Subcutaneous abdominal adipose tissue (tissue), 5 donors: ENCODE measurements around the gene TJAP1.
"Not testable (repeated sequence)": the region's sequence is repeated elsewhere in the genome, so short reads cannot be mapped to it uniquely, and the experiment has no call there.

Source experiments
- H3K27ac ChIP-seq: one replicate; pipeline ENCODE4 v1.7.0; 2013; ENCODE audit warnings: low read depth, mild to moderate bottlenecking, inconsistent platforms, low read length, moderate library complexity
- H3K27me3 ChIP-seq, 5 donors: one replicate each; pipeline ENCODE4 v1.7.0; 2013; ENCODE audit warnings: low read length in 5 of 5, inconsistent platforms in 1 of 5; ENCODE audit not compliant: control insufficient read depth in 5 of 5, insufficient read depth in 4 of 5
- H3K36me3 ChIP-seq, 5 donors: one replicate each; pipeline ENCODE4 v1.7.0; 2013; ENCODE audit warnings: low read length in 5 of 5; ENCODE audit not compliant: control insufficient read depth in 5 of 5, insufficient read depth in 5 of 5
- H3K4me1 ChIP-seq, 5 donors: one replicate each; pipeline ENCODE4 v1.7.0; 2013; ENCODE audit warnings: low read length in 5 of 5, mild to moderate bottlenecking in 3 of 5, moderate library complexity in 1 of 5; ENCODE audit not compliant: control insufficient read depth in 5 of 5, insufficient read depth in 5 of 5
- H3K4me3 ChIP-seq, 5 donors: one replicate each; pipeline ENCODE4 v1.7.0; 2013; ENCODE audit warnings: low read length in 5 of 5, low read depth in 1 of 5
- H3K9ac ChIP-seq, 5 donors: one replicate each; pipeline ENCODE4 v1.7.0; 2013; ENCODE audit warnings: low read length in 5 of 5, mild to moderate bottlenecking in 4 of 5, moderate library complexity in 3 of 5
- H3K9me3 ChIP-seq, 5 donors: one replicate each; pipeline ENCODE4 v1.7.0; 2013; ENCODE audit warnings: low read length in 5 of 5; ENCODE audit not compliant: control insufficient read depth in 5 of 5
- donor health status: healthy.
- donor health status: healthy.
- donor health status: healthy.
- donor health status: healthy.
- donor health status: healthy.

Gene TJAP1

GRCh38 chr6:43451939-43452338 lies 25.4 kb upstream of the TJAP1 start:
- Histone ChIP-seq H3K4me1 (peaks cover 0 to 19% (median 12%) of the 10 kb centered on the region in 5 donors), H3K27me3 (peaks cover 0 to 12% (median 8%) of the 10 kb centered on the region in 5 donors), H3K4me3 (no peak overlapping the region), H3K27ac (no peak overlapping the region), H3K9me3 (no peaks in the 10 kb centered on the region), H3K36me3 (peaks cover 0 to 60% (median 54%) of the 10 kb centered on the region in 5 donors), H3K9ac (no peak overlapping the region)

- peaks cover 0 to 51% (median 44%) of the 10 kb centered on the region in 5 donors for H3K36me3 ChIP-seq
- H3K4me3 ChIP-seq, result no peak overlapping the region
These were observed 24.5 kb upstream of the TJAP1 start for GRCh38 chr6:43452896-43453295.

GRCh38 chr6:43453831-43454230 lies 23.5 kb upstream of the TJAP1 start:
- Histone ChIP-seq H3K36me3 (peaks cover 0 to 41% (median 35%) of the 10 kb centered on the region in 5 donors), H3K9ac (no peak overlapping the region), H3K4me1 (peaks cover 0 to 19% (median 12%) of the 10 kb centered on the region in 5 donors), H3K9me3 (no peaks in the 10 kb centered on the region), H3K4me3 (no peak overlapping the region), H3K27me3 (peaks cover 2 to 16% (median 9%) of the 10 kb centered on the region in 5 donors), H3K27ac (no peak overlapping the region)

More at GRCh38 chr6:43452896-43453295, 24.5 kb upstream of the TJAP1 start:
- Histone ChIP-seq H3K9ac (no peak overlapping the region), H3K27me3 (peaks cover 2 to 13% (median 9%) of the 10 kb centered on the region in 5 donors), H3K4me1 (peaks cover 0 to 19% (median 12%) of the 10 kb centered on the region in 5 donors), H3K9me3 (no peaks in the 10 kb centered on the region), H3K27ac (no peak overlapping the region)

- Histone ChIP-seq H3K27ac (no peak overlapping the region), H3K9ac (no peak overlapping the region), H3K27me3 (peaks cover 2 to 19% (median 12%) of the 10 kb centered on the region in 5 donors), H3K4me1 (peaks cover 0 to 19% (median 12%) of the 10 kb centered on the region in 5 donors), H3K4me3 (peak overlapping the region in 3 of 5 donors; percentile 57 to 71 (median 59)), H3K9me3 (no peaks in the 10 kb centered on the region), H3K36me3 (peaks cover 0 to 37% (median 32%) of the 10 kb centered on the region in 5 donors)
These were observed 23.1 kb upstream of the TJAP1 start for GRCh38 chr6:43454290-43454695.

- H3K27me3 ChIP-seq, result peaks cover 4 to 19% (median 13%) of the 10 kb centered on the region in 5 donors
- peaks cover 0 to 19% (median 12%) of the 10 kb centered on the region in 5 donors for H3K4me1 ChIP-seq
- no peaks in the 10 kb centered on the region for H3K9me3 ChIP-seq
- H3K4me3 ChIP-seq, result peak overlapping the region in 4 of 5 donors; percentile 55 to 71 (median 58)
- peak overlapping the region in 2 of 5 donors; percentile 41 to 59 for H3K9ac ChIP-seq
- peaks cover 0 to 31% (median 26%) of the 10 kb centered on the region in 5 donors for H3K36me3 ChIP-seq
- no peak overlapping the region for H3K27ac ChIP-seq
These were observed 22.5 kb upstream of the TJAP1 start for GRCh38 chr6:43454696-43455530.

GRCh38 chr6:43455531-43456428 lies 21.6 kb upstream of the TJAP1 start, which contains the start of gene DLK2:
Gene DLK2 (minus strand): TSS chr6:43455548. CDS start chr6:43454825, 723 bp downstream.
- H3K9me3 ChIP-seq, result no peaks in the 10 kb centered on the region
- H3K27me3 ChIP-seq, result peaks cover 5 to 19% (median 13%) of the 10 kb centered on the region in 5 donors
- H3K4me3 ChIP-seq, result peak within 1 kb of the TSS; percentile 7 to 71 (median 57)
- H3K4me1 ChIP-seq, result peaks cover 0 to 19% (median 12%) of the 10 kb centered on the region in 5 donors
- peak within 1 kb of the TSS in 2 of 5 donors; percentile 41 to 59 for H3K9ac ChIP-seq
- H3K36me3 ChIP-seq, result peaks cover 0 to 22% (median 17%) of the 10 kb centered on the region in 5 donors
- H3K27ac ChIP-seq, result no peak within 1 kb of the TSS

- Histone ChIP-seq H3K27ac (no peak overlapping the region), H3K9me3 (no peaks in the 10 kb centered on the region), H3K4me3 (no peak overlapping the region), H3K27me3 (peaks cover 8 to 28% (median 22%) of the 10 kb centered on the region in 5 donors), H3K4me1 (peaks cover 0 to 19% (median 12%) of the 10 kb centered on the region in 5 donors), H3K9ac (no peak overlapping the region), H3K36me3 (peaks cover 0 to 7% (median 4%) of the 10 kb centered on the region in 5 donors)
These were observed 19.7 kb upstream of the TJAP1 start for GRCh38 chr6:43457643-43458042.

GRCh38 chr6:43458154-43458553 lies 19.2 kb upstream of the TJAP1 start:
- not testable (repeated sequence) for H3K36me3 ChIP-seq, H3K4me3 ChIP-seq, H3K9ac ChIP-seq, H3K9me3 ChIP-seq, H3K27ac ChIP-seq
- peaks cover 0 to 19% (median 12%) of the 10 kb centered on the region in 5 donors for H3K4me1 ChIP-seq
- H3K27me3 ChIP-seq, result peaks cover 8 to 30% (median 26%) of the 10 kb centered on the region in 5 donors

GRCh38 chr6:43459535-43459934 lies 17.8 kb upstream of the TJAP1 start:
- no peak overlapping the region for H3K9ac ChIP-seq
- H3K4me3 ChIP-seq, result no peak overlapping the region
- H3K27ac ChIP-seq, result no peak overlapping the region
- H3K4me1 ChIP-seq, result peaks cover 0 to 14% (median 10%) of the 10 kb centered on the region in 5 donors
- no peaks in the 10 kb centered on the region for H3K9me3 ChIP-seq
- peaks cover 8 to 33% (median 29%) of the 10 kb centered on the region in 5 donors for H3K27me3 ChIP-seq
- H3K36me3 ChIP-seq, result no peaks in the 10 kb centered on the region
